Lung (tissue), 12 donors: ENCODE results near the gene CYP21A2. TPM values are rescaled to one million over a fixed set of nuclear protein-coding genes. Genes with fewer than 3 reads are reported as not detected.

Source experiments
- ATAC-seq: fragments of 200-7000 bp; cut with Tn5 transposase; one replicate; pipeline ENCODE4 v1.9.1; 2020; ENCODE audit warnings: moderate number of reproducible peaks; ENCODE audit not compliant: insufficient read depth, low FRiP score
- DNase-seq, 3 donors: peaks; one replicate each; pipeline ENCODE4 v3.0.0-alpha.2; 2013 to 2017
- H3K27ac ChIP-seq, 2 donors: one replicate each; pipeline ENCODE4 v1.5.1; 2013; ENCODE audit warnings: mild to moderate bottlenecking in 2 of 2, moderate library complexity in 2 of 2, control low read depth in 1 of 2, inconsistent platforms in 1 of 2, low read depth in 1 of 2, low read length in 1 of 2
- H3K27me3 ChIP-seq, 3 donors: one replicate each; pipeline ENCODE4 v1.5.1; 2013; ENCODE audit warnings: low read length in 2 of 3; ENCODE audit not compliant: control insufficient read depth in 3 of 3, insufficient read depth in 3 of 3
- H3K36me3 ChIP-seq, 4 donors: one replicate each; pipeline ENCODE4 v1.5.1; 2013; ENCODE audit warnings: low read length in 4 of 4, mild to moderate bottlenecking in 1 of 4, moderate library complexity in 1 of 4; ENCODE audit not compliant: control insufficient read depth in 4 of 4, insufficient read depth in 4 of 4
- H3K4me1 ChIP-seq, 5 donors: one replicate each; pipeline ENCODE4 v1.5.1; 2013; ENCODE audit warnings: low read length in 5 of 5, mild to moderate bottlenecking in 2 of 5, moderate library complexity in 1 of 5; ENCODE audit not compliant: control insufficient read depth in 5 of 5, insufficient read depth in 5 of 5
- H3K4me3 ChIP-seq: one replicate; pipeline ENCODE4 v1.5.1; 2013; ENCODE audit warnings: mild to moderate bottlenecking, control low read depth, moderate library complexity
- H3K9ac ChIP-seq, 2 donors: one replicate each; pipeline ENCODE4 v1.5.1; 2013; ENCODE audit warnings: low read length in 2 of 2, control low read depth in 1 of 2; ENCODE audit not compliant: insufficient read depth in 1 of 2
- H3K9me3 ChIP-seq, 4 donors: one replicate each; pipeline ENCODE4 v1.5.1; 2013; ENCODE audit warnings: low read length in 3 of 4, mild to moderate bottlenecking in 1 of 4, moderate library complexity in 1 of 4; ENCODE audit not compliant: control insufficient read depth in 4 of 4, insufficient read depth in 3 of 4
- WGBS, 2 donors: extraction: QIAGEN DNeasy Blood & Tissue Kit; methylation state at CpG; one replicate each; pipeline ENCODE4 v1.1.7; 2013; 5-methylcytosine and 5-hydroxymethylcytosine counted together
- polyA plus RNA-seq, 2 donors: library from polyadenylated mRNA; stranded (reverse); fragments of 200-250 nt; gene quantifications; one replicate each; pipeline ENCODE4 v1.2.1, GENCODE V29; 2013
- total RNA-seq, 2 donors: library from RNA; depleted of rRNA in 1 of 2; stranded (reverse); fragments of >200 nt in 1 of 2; gene quantifications; one replicate each; pipeline ENCODE4 v1.2.1, GENCODE V29; 2014 to 2021
- TF ChIP-seq, protein P1 (sequence below): IDR thresholded peaks from 2 replicates; pipeline ENCODE4 v1.5.1; 2012; ENCODE audit warnings: mild to moderate bottlenecking; ENCODE audit errors: control extremely low read depth, extremely low read depth
- donor health status: control.
- donor health status: control.
- donor health status: Bipolar disorder and iron deficiency.
- donor health status: healthy.
- donor health status: DM: yes; HTN: yes; CAD: no.

Gene CYP21A2
- total and polyA plus RNA-seq, 4 donors, result 0.43 to 1.9 (median 0.98) TPM

DNA sequence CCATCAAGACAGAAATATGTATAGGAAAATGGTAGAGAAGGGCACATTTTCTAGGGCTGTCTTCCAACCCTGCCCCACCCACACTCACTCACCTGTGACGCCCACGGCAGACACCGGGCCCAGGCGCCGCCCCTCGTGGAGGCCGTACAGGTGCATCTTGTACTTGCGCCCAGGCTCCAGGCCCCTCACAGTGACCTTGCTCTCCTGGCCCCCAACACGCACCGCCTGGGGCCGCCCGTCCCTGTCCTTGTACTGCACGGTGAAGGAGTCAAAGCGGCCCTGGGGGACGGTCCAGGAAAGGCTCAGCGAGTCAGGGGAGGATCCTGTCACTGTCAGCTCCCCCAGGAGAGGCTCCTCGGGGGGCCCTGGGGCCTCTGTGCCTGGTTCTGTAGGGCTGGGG is 19.8 kb downstream of the CYP21A2 start:
- peaks cover 0 to 26% (median 0%) of the 10 kb centered on the region in 4 donors for H3K36me3 ChIP-seq
- no peak overlapping the region for H3K9ac ChIP-seq
- no peak overlapping the region for H3K27ac ChIP-seq
- no peak for ATAC-seq
- no peak for DNase-seq
- no peaks in the 10 kb centered on the region for H3K9me3 ChIP-seq
- TF ChIP-seq, protein P1, sequence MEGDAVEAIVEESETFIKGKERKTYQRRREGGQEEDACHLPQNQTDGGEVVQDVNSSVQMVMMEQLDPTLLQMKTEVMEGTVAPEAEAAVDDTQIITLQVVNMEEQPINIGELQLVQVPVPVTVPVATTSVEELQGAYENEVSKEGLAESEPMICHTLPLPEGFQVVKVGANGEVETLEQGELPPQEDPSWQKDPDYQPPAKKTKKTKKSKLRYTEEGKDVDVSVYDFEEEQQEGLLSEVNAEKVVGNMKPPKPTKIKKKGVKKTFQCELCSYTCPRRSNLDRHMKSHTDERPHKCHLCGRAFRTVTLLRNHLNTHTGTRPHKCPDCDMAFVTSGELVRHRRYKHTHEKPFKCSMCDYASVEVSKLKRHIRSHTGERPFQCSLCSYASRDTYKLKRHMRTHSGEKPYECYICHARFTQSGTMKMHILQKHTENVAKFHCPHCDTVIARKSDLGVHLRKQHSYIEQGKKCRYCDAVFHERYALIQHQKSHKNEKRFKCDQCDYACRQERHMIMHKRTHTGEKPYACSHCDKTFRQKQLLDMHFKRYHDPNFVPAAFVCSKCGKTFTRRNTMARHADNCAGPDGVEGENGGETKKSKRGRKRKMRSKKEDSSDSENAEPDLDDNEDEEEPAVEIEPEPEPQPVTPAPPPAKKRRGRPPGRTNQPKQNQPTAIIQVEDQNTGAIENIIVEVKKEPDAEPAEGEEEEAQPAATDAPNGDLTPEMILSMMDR, result no peak
- whole genome bisulfite sequencing, 2 donors, result 87 to 93% methylated on average over 17 of the region's 17 CpGs
- H3K4me3 ChIP-seq, result no peak overlapping the region
- no peaks in the 10 kb centered on the region for H3K4me1 ChIP-seq
- H3K27me3 ChIP-seq, result no peaks in the 10 kb centered on the region

- no peak overlapping the region for H3K27ac ChIP-seq
- 81 to 89% methylated on average over 11 of the region's 11 CpGs for WGBS, 2 donors
- H3K36me3 ChIP-seq, result peaks cover 0 to 21% (median 0%) of the 10 kb centered on the region in 4 donors
- no peaks in the 10 kb centered on the region for H3K9me3 ChIP-seq
- no peaks in the 10 kb centered on the region for H3K4me1 ChIP-seq
- H3K4me3 ChIP-seq, result no peak overlapping the region
- DNase-seq (no peak), ATAC-seq (no peak)
- TF ChIP-seq, protein P1, result no peak
- no peak overlapping the region for H3K9ac ChIP-seq
- H3K27me3 ChIP-seq, result no peaks in the 10 kb centered on the region
These were observed 20.3 kb downstream of the CYP21A2 start for GRCh38 chr6:32058511-32058963.

GRCh38 chr6:32060966-32061655 is 22.9 kb downstream of the CYP21A2 start:
- DNase-seq (no peak), ATAC-seq (no peak)
- Histone ChIP-seq H3K27me3 (no peaks in the 10 kb centered on the region), H3K27ac (no peak overlapping the region), H3K9ac (no peak overlapping the region), H3K4me1 (no peaks in the 10 kb centered on the region), H3K4me3 (no peak overlapping the region), H3K9me3 (no peaks in the 10 kb centered on the region), H3K36me3 (peaks cover 0 to 18% (median 0%) of the 10 kb centered on the region in 4 donors)
- WGBS, 2 donors, result 92 to 93% methylated on average over 24 to 28 of the region's 28 CpGs
- TF ChIP-seq, protein P1, result no peak
